HEK293 (cell line): ENCODE measurements around the gene RING1.

Source experiments
- CTCF ChIA-PET: fragments of 350-600 bp; formaldehyde crosslinking; extraction: SDS; loops from one replicate; lab custom pipeline; 2021; ENCODE audit warnings: antibody characterized with exemption; lab: Yijun Ruan, JAX
- POLR2A ChIA-PET: fragments of 300-600 bp; formaldehyde crosslinking; extraction: SDS; loops from one replicate; lab custom pipeline; 2020; ENCODE audit warnings: antibody characterized with exemption, inconsistent platforms; lab: Yijun Ruan, JAX
- H3K27ac ChIP-seq: fragments of 200-500 bp; sonication (Bioruptor generic); 2 replicates; pipeline ENCODE4 v1.5.1; 2014; ENCODE audit warnings: low read depth, low read length, control low read depth, inconsistent platforms; ENCODE audit errors: extremely low read depth
- H3K36me3 ChIP-seq, 2 experiments: fragments of 200-500 bp in 1 of 2; sonication (Bioruptor generic) in 1 of 2; 1 replicate in 1 of 2; 2 replicates in 1 of 2; pipeline ENCODE4 v1.5.1; 2014 to 2017; ENCODE audit warnings: inconsistent platforms in 2 of 2, low read length in 2 of 2; ENCODE audit not compliant: control insufficient read depth in 2 of 2, insufficient read depth in 1 of 2
- H3K4me1 ChIP-seq: fragments of 200-500 bp; sonication (Bioruptor generic); 2 replicates; pipeline ENCODE4 v1.5.1; 2014; ENCODE audit warnings: mild to moderate bottlenecking, low read length, inconsistent platforms; ENCODE audit not compliant: control insufficient read depth, insufficient read depth
- H3K4me3 ChIP-seq: 2 replicates; pipeline ENCODE4 v1.5.1; 2011; ENCODE audit warnings: low read depth, mild to moderate bottlenecking, control low read depth, low read length, moderate library complexity
- H3K9me3 ChIP-seq: fragments of 200-500 bp; sonication (Bioruptor generic); 2 replicates; pipeline ENCODE4 v1.5.1; 2014; ENCODE audit warnings: low read depth, low read length, inconsistent platforms; ENCODE audit not compliant: control insufficient read depth, insufficient read depth
- BCL11A ChIP-seq: fragments of 450-650 bp; formaldehyde crosslinking; IDR thresholded peaks from 2 replicates; pipeline ENCODE4 v1.5.1; 2016; ENCODE audit warnings: low read depth, missing biosample characterization, missing genetic modification characterization
- BCL11B ChIP-seq: fragments of 450-650 bp; formaldehyde crosslinking; IDR thresholded peaks from 2 replicates; pipeline ENCODE4 v1.5.1; 2016; ENCODE audit warnings: low read depth, missing biosample characterization, missing genetic modification characterization
- GLI2 ChIP-seq: fragments of 450-650 bp; formaldehyde crosslinking; IDR thresholded peaks from 2 replicates; pipeline ENCODE4; 2017; ENCODE audit warnings: missing biosample characterization, missing genetic modification characterization, low read depth, borderline replicate concordance
- GLI4 ChIP-seq: fragments of 450-650 bp; formaldehyde crosslinking; IDR thresholded peaks from 2 replicates; pipeline ENCODE4 v1.5.1; 2016; ENCODE audit warnings: missing biosample characterization, missing genetic modification characterization
- SCRT1 ChIP-seq: fragments of 450-650 bp; formaldehyde crosslinking; IDR thresholded peaks from 2 replicates; pipeline ENCODE4 v1.5.1; 2016; ENCODE audit warnings: missing biosample characterization, missing genetic modification characterization, borderline replicate concordance
- TRIM28 ChIP-seq: IDR thresholded peaks from 2 replicates; pipeline ENCODE4 v1.6.1; 2011; ENCODE audit warnings: low read length, control low read depth, borderline replicate concordance
- ZEB2 ChIP-seq: fragments of 450-650 bp; formaldehyde crosslinking; IDR thresholded peaks from 2 replicates; pipeline ENCODE4 v1.5.1; 2016; ENCODE audit warnings: missing biosample characterization, missing genetic modification characterization
- ZNF132 ChIP-seq: fragments of 450-650 bp; formaldehyde crosslinking; IDR thresholded peaks from 2 replicates; pipeline ENCODE4 v1.5.1; 2017; ENCODE audit warnings: missing biosample characterization, missing genetic modification characterization, borderline replicate concordance
- ZNF555 ChIP-seq: fragments of 450-650 bp; formaldehyde crosslinking; conservative IDR thresholded peaks from 2 replicates; pipeline ENCODE4 v1.5.1; 2017; ENCODE audit warnings: missing biosample characterization, mild to moderate bottlenecking, missing genetic modification characterization, inconsistent platforms
- ZNF558 ChIP-seq: fragments of 450-650 bp; formaldehyde crosslinking; IDR thresholded peaks from 2 replicates; pipeline ENCODE4 v1.5.1; 2016; ENCODE audit warnings: missing biosample characterization, missing genetic modification characterization
- ZNF658 ChIP-seq: fragments of 450-650 bp; formaldehyde crosslinking; IDR thresholded peaks from 2 replicates; pipeline ENCODE4; 2016; ENCODE audit warnings: missing biosample characterization, missing genetic modification characterization
- TF ChIP-seq, protein P1 (sequence below): fragments of 450-650 bp; formaldehyde crosslinking; IDR thresholded peaks from 2 replicates; pipeline ENCODE4 v1.5.1; 2017; ENCODE audit warnings: missing biosample characterization, missing genetic modification characterization
- TF ChIP-seq, protein P2 (sequence below): fragments of 450-650 bp; formaldehyde crosslinking; IDR thresholded peaks from 2 replicates; pipeline ENCODE4 v1.5.1; 2016; ENCODE audit warnings: missing biosample characterization, missing genetic modification characterization
- TF ChIP-seq, protein P3 (sequence below): fragments of 450-650 bp; formaldehyde crosslinking; IDR thresholded peaks from 2 replicates; pipeline ENCODE4 v1.5.1; 2016; ENCODE audit warnings: missing biosample characterization, missing genetic modification characterization
- TF ChIP-seq, protein P4 (sequence below): fragments of 450-650 bp; formaldehyde crosslinking; conservative IDR thresholded peaks from 2 replicates; pipeline ENCODE4 v1.5.1; 2016; ENCODE audit warnings: low read depth, missing biosample characterization, missing genetic modification characterization

RING1 gene

DNA sequence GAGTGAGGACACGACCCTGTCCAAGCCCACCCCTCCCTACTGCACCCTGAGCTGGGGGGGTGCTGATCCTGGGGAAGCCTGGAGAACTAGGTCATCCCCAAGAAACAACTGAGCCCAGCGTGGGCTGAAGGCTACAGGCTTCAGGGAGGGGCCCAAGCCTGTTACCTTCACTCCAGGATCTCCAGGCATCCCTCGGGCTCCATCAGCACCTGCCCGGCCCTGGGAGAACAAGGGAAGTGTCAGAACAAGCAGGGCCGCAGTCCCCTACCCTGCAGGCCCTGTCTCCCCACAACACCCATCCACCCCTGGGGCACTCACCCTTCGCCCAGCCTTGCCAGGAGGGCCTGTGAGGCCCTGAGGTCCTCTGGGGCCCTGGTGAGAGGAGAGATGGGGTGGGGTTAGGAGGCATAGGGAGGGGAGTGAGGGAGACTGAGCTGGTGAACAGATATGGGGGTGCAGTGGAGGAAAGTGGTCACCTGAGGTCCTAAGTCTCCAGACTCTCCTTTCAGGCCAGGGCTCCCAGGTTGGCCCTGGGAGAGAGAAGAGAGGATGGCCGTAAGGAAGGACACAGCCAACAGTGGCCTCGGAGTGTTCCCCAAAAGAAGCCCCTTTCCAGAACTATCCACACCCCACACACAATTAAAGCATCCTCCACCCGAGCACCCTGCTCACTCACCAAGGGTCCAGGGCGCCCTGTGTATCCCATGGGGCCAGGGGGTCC, 29.4 kb upstream of the RING1 start:
- Histone ChIP-seq H3K4me1 (no peaks in the 10 kb centered on the region), H3K36me3 (no peaks in the 10 kb centered on the region), H3K27ac (no peak overlapping the region), H3K4me3 (no peak overlapping the region), H3K9me3 (no peaks in the 10 kb centered on the region)
- ChIA-PET CTCF (interaction anchor here (1.1 kb wide), 1 partner anchor 69 kb away, joined by 4 read pairs; no protein-coding TSS in a partner anchor), POLR2A (no interaction called here)
- TF ChIP-seq, protein P1, sequence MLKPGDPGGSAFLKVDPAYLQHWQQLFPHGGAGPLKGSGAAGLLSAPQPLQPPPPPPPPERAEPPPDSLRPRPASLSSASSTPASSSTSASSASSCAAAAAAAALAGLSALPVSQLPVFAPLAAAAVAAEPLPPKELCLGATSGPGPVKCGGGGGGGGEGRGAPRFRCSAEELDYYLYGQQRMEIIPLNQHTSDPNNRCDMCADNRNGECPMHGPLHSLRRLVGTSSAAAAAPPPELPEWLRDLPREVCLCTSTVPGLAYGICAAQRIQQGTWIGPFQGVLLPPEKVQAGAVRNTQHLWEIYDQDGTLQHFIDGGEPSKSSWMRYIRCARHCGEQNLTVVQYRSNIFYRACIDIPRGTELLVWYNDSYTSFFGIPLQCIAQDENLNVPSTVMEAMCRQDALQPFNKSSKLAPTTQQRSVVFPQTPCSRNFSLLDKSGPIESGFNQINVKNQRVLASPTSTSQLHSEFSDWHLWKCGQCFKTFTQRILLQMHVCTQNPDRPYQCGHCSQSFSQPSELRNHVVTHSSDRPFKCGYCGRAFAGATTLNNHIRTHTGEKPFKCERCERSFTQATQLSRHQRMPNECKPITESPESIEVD (tag by site-specific recombination), result no peak
- no peak for TF ChIP-seq ZNF132 (tag by site-specific recombination)
- TF ChIP-seq BCL11B, result no peak
- TF ChIP-seq ZNF558, result no peak
- TF ChIP-seq, protein P2, sequence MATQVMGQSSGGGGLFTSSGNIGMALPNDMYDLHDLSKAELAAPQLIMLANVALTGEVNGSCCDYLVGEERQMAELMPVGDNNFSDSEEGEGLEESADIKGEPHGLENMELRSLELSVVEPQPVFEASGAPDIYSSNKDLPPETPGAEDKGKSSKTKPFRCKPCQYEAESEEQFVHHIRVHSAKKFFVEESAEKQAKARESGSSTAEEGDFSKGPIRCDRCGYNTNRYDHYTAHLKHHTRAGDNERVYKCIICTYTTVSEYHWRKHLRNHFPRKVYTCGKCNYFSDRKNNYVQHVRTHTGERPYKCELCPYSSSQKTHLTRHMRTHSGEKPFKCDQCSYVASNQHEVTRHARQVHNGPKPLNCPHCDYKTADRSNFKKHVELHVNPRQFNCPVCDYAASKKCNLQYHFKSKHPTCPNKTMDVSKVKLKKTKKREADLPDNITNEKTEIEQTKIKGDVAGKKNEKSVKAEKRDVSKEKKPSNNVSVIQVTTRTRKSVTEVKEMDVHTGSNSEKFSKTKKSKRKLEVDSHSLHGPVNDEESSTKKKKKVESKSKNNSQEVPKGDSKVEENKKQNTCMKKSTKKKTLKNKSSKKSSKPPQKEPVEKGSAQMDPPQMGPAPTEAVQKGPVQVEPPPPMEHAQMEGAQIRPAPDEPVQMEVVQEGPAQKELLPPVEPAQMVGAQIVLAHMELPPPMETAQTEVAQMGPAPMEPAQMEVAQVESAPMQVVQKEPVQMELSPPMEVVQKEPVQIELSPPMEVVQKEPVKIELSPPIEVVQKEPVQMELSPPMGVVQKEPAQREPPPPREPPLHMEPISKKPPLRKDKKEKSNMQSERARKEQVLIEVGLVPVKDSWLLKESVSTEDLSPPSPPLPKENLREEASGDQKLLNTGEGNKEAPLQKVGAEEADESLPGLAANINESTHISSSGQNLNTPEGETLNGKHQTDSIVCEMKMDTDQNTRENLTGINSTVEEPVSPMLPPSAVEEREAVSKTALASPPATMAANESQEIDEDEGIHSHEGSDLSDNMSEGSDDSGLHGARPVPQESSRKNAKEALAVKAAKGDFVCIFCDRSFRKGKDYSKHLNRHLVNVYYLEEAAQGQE (tag by site-specific recombination), result no peak
- TF ChIP-seq SCRT1 (tag by site-specific recombination), result no peak
- no peak for TF ChIP-seq ZEB2 (tag by site-specific recombination)
- no peak for TF ChIP-seq ZNF658 (tag by site-specific recombination)
- TF ChIP-seq, protein P3, sequence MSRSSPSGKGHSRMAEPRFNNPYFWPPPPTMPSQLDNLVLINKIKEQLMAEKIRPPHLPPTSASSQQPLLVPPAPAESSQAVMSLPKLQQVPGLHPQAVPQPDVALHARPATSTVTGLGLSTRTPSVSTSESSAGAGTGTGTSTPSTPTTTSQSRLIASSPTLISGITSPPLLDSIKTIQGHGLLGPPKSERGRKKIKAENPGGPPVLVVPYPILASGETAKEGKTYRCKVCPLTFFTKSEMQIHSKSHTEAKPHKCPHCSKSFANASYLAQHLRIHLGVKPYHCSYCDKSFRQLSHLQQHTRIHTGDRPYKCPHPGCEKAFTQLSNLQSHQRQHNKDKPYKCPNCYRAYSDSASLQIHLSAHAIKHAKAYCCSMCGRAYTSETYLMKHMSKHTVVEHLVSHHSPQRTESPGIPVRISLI, result no peak
- TF ChIP-seq ZNF555 (tag by site-specific recombination), result no peak
- TF ChIP-seq TRIM28, result no peak
- TF ChIP-seq GLI2 (tag by site-specific recombination), result no peak
- no peak for TF ChIP-seq GLI4 (tag by site-specific recombination)
- TF ChIP-seq, protein P4, sequence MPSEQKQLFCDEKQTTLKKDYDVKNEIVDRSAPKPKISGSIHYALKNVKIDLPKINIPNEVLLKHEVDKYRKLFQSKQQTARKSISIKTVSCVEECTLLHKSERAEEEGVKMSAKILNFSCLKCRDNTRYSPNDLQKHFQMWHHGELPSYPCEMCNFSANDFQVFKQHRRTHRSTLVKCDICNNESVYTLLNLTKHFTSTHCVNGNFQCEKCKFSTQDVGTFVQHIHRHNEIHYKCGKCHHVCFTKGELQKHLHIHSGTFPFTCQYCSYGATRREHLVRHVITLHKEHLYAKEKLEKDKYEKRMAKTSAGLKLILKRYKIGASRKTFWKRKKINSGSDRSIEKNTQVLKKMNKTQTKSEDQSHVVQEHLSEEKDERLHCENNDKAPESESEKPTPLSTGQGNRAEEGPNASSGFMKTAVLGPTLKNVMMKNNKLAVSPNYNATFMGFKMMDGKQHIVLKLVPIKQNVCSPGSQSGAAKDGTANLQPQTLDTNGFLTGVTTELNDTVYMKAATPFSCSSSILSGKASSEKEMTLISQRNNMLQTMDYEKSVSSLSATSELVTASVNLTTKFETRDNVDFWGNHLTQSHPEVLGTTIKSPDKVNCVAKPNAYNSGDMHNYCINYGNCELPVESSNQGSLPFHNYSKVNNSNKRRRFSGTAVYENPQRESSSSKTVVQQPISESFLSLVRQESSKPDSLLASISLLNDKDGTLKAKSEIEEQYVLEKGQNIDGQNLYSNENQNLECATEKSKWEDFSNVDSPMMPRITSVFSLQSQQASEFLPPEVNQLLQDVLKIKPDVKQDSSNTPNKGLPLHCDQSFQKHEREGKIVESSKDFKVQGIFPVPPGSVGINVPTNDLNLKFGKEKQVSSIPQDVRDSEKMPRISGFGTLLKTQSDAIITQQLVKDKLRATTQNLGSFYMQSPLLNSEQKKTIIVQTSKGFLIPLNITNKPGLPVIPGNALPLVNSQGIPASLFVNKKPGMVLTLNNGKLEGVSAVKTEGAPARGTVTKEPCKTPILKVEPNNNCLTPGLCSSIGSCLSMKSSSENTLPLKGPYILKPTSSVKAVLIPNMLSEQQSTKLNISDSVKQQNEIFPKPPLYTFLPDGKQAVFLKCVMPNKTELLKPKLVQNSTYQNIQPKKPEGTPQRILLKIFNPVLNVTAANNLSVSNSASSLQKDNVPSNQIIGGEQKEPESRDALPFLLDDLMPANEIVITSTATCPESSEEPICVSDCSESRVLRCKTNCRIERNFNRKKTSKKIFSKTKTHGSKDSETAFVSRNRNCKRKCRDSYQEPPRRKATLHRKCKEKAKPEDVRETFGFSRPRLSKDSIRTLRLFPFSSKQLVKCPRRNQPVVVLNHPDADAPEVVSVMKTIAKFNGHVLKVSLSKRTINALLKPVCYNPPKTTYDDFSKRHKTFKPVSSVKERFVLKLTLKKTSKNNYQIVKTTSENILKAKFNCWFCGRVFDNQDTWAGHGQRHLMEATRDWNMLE (tag by site-specific recombination), result no peak
- no peak for TF ChIP-seq BCL11A (tag by site-specific recombination)
- TF ChIP-seq, all 188 proteins: peak for 0
